Naive B cell (primary cell): ENCODE results near the gene ASAP3. TPM values are rescaled to one million over a fixed set of nuclear protein-coding genes. Genes with fewer than 3 reads are reported as not detected.
"Not testable (repeated sequence)": the region's sequence is repeated elsewhere in the genome, so short reads cannot be mapped to it uniquely, and the experiment has no call there.

Source experiments
- ATAC-seq, 2 donors: fragments of 150-1000 bp; cut with Tn5 transposase; 2 replicates each; pipeline ENCODE4 v1.10.0; 2021; ENCODE audit warnings: low read depth in 2 of 2, mild to moderate bottlenecking in 2 of 2, moderate library complexity in 2 of 2
- DNase-seq: peaks from one replicate; pipeline ENCODE4 v3.0.0; 2022
- H3K27ac Mint-ChIP-seq, 6 donors: one replicate each; pipeline ENCODE4 v1.8.0; 2020 to 2022; ENCODE audit warnings: mild to moderate bottlenecking in 6 of 6, mixed read lengths in 6 of 6, moderate library complexity in 5 of 6, inconsistent platforms in 2 of 6
- H3K27me3 Mint-ChIP-seq, 3 donors: one replicate each; pipeline ENCODE4 v1.8.0; 2021 to 2022; ENCODE audit warnings: mixed read lengths in 3 of 3, mild to moderate bottlenecking in 1 of 3
- H3K36me3 Mint-ChIP-seq, 2 donors: one replicate each; pipeline ENCODE4 v1.8.0; 2020 to 2022; ENCODE audit warnings: mixed read lengths in 2 of 2, inconsistent platforms in 1 of 2, mild to moderate bottlenecking in 1 of 2
- H3K4me1 Mint-ChIP-seq, 3 donors: one replicate each; pipeline ENCODE4 v1.8.0; 2020 to 2022; ENCODE audit warnings: mixed read lengths in 3 of 3, inconsistent platforms in 1 of 3, mild to moderate bottlenecking in 1 of 3, moderate library complexity in 1 of 3
- H3K4me3 Mint-ChIP-seq, 8 donors: one replicate each; pipeline ENCODE4 v1.8.0; 2020 to 2022; ENCODE audit warnings: mild to moderate bottlenecking in 8 of 8, mixed read lengths in 8 of 8, moderate library complexity in 8 of 8, inconsistent platforms in 2 of 8
- H3K9me3 Mint-ChIP-seq, 7 donors: one replicate each; pipeline ENCODE4 v1.8.0; 2020 to 2022; ENCODE audit warnings: mixed read lengths in 7 of 7, mild to moderate bottlenecking in 5 of 7, inconsistent platforms in 2 of 7, moderate library complexity in 1 of 7
- polyA plus RNA-seq, 6 donors: library from polyadenylated mRNA; unstranded; fragments of 300-500 nt; fragmentation: Illumina TruSeq; gene quantifications; one replicate each; pipeline ENCODE4 v1.2.3, GENCODE V29; 2021; ENCODE audit warnings: low read depth in 6 of 6

The ASAP3 gene
- polyA plus RNA-seq, 6 donors from 2014 or later = 0.16 to 0.69 (median 0.58) TPM; not detected in 2

GRCh38 chr1:23525558-23526250 lies 41.7 kb upstream of the ASAP3 start:
- DNase-seq = peak; percentile 26

GRCh38 chr1:23524716-23525401 lies 40.9 kb upstream of the ASAP3 start:
- ATAC-seq = peak; percentile 54 to 55
- DNase-seq = peak; percentile 40
- Mint-ChIP-seq H3K4me1 (peaks cover 49 to 83% (median 74%) of the 10 kb centered on the region in 3 donors), H3K9me3 (no peaks in the 10 kb centered on the region), H3K27me3 (no peaks in the 10 kb centered on the region), H3K36me3 (no peaks in the 10 kb centered on the region), H3K4me3 (peak overlapping the region; percentile 51 to 93 (median 80)), H3K27ac (peak overlapping the region; percentile 22 to 96 (median 84))

More at GRCh38 chr1:23525558-23526250, 41.7 kb upstream of the ASAP3 start:
- no peaks in the 10 kb centered on the region for H3K36me3 Mint-ChIP-seq
- ATAC-seq = peak; percentile 52 to 54
- peak overlapping the region; percentile 51 to 93 (median 80) for H3K4me3 Mint-ChIP-seq
- H3K27me3 Mint-ChIP-seq = no peaks in the 10 kb centered on the region
- H3K27ac Mint-ChIP-seq = peak overlapping the region in 5 of 6 donors; percentile 82 to 96 (median 90)
- peaks cover 49 to 88% (median 79%) of the 10 kb centered on the region in 3 donors for H3K4me1 Mint-ChIP-seq
- no peaks in the 10 kb centered on the region for H3K9me3 Mint-ChIP-seq

- Mint-ChIP-seq H3K27me3 (no peaks in the 10 kb centered on the region), H3K4me3 (peak overlapping the region in 7 of 8 donors; percentile 23 to 93 (median 74)), H3K4me1 (peaks cover 45 to 76% (median 67%) of the 10 kb centered on the region in 3 donors), H3K36me3 (no peaks in the 10 kb centered on the region), H3K9me3 (no peaks in the 10 kb centered on the region), H3K27ac (peak overlapping the region in 4 of 6 donors; percentile 42 to 90 (median 78))
- DNase-seq = no peak
- ATAC-seq = no peak
These were observed 40.2 kb upstream of the ASAP3 start for GRCh38 chr1:23524163-23524562.

GRCh38 chr1:23522244-23522982 lies 38.4 kb upstream of the ASAP3 start:
- Mint-ChIP-seq H3K4me1 (peaks cover 28 to 59% (median 50%) of the 10 kb centered on the region in 3 donors), H3K27me3 (no peaks in the 10 kb centered on the region), H3K27ac (peak overlapping the region in 3 of 6 donors; percentile 57 to 70 (median 62)), H3K4me3 (peak overlapping the region in 1 of 8 donors; percentile 37), H3K36me3 (no peaks in the 10 kb centered on the region), H3K9me3 (no peaks in the 10 kb centered on the region)
- ATAC-seq (no peak), DNase-seq (no peak)

GRCh38 chr1:23521588-23521987 lies 37.6 kb upstream of the ASAP3 start:
- ATAC-seq = no peak
- Mint-ChIP-seq H3K27me3 (no peaks in the 10 kb centered on the region), H3K4me1 (peaks cover 20 to 50% (median 42%) of the 10 kb centered on the region in 3 donors), H3K36me3 (no peaks in the 10 kb centered on the region), H3K27ac (peak overlapping the region in 1 of 6 donors; percentile 43), H3K9me3 (no peaks in the 10 kb centered on the region), H3K4me3 (no peak overlapping the region)
- DNase-seq = no peak

- ATAC-seq = no peak
- Mint-ChIP-seq H3K9me3 (no peaks in the 10 kb centered on the region), H3K4me3 (no peak overlapping the region), H3K36me3 (no peaks in the 10 kb centered on the region), H3K27me3 (no peaks in the 10 kb centered on the region), H3K4me1 (peaks cover 11 to 16% (median 13%) of the 10 kb centered on the region in 3 donors), H3K27ac (peak overlapping the region in 1 of 6 donors; percentile 29)
- no peak for DNase-seq
These were observed 33.6 kb upstream of the ASAP3 start for GRCh38 chr1:23517581-23517980.

- Mint-ChIP-seq H3K4me3 (no peak overlapping the region), H3K27ac (peak overlapping the region in 1 of 6 donors; percentile 56), H3K4me1 (peaks cover 0 to 9% (median 6%) of the 10 kb centered on the region in 3 donors), H3K9me3 (no peaks in the 10 kb centered on the region), H3K27me3 (no peaks in the 10 kb centered on the region), H3K36me3 (no peaks in the 10 kb centered on the region)
- DNase-seq (no peak), ATAC-seq (no peak)
These were observed 31.9 kb upstream of the ASAP3 start for GRCh38 chr1:23515905-23516304.

- H3K9me3 Mint-ChIP-seq = no peaks in the 10 kb centered on the region
- no peak for DNase-seq
- ATAC-seq = no peak
- H3K4me3 Mint-ChIP-seq = no peak overlapping the region
- H3K36me3 Mint-ChIP-seq = no peaks in the 10 kb centered on the region
- H3K27me3 Mint-ChIP-seq = no peaks in the 10 kb centered on the region
- no peak overlapping the region for H3K27ac Mint-ChIP-seq
- peaks cover 0 to 9% (median 7%) of the 10 kb centered on the region in 3 donors for H3K4me1 Mint-ChIP-seq
These were observed 30.2 kb upstream of the ASAP3 start for GRCh38 chr1:23514111-23514679.

GRCh38 chr1:23509896-23510295 lies 25.9 kb upstream of the ASAP3 start:
- no peak for DNase-seq
- Mint-ChIP-seq H3K4me1 (peaks cover 0 to 7% (median 4%) of the 10 kb centered on the region in 3 donors), H3K27me3 (no peaks in the 10 kb centered on the region), H3K4me3 (no peak overlapping the region), H3K9me3 (no peaks in the 10 kb centered on the region), H3K36me3 (no peaks in the 10 kb centered on the region), H3K27ac (no peak overlapping the region)
- no peak for ATAC-seq

GRCh38 chr1:23506376-23507107 lies 22.6 kb upstream of the ASAP3 start:
- Mint-ChIP-seq H3K4me3 (no peak overlapping the region), H3K27me3 (no peaks in the 10 kb centered on the region), H3K9me3 (no peaks in the 10 kb centered on the region), H3K4me1 (peaks cover 2 to 7% (median 4%) of the 10 kb centered on the region in 3 donors), H3K36me3 (no peaks in the 10 kb centered on the region), H3K27ac (peak overlapping the region in 1 of 6 donors; percentile 39)
- DNase-seq = no peak
- ATAC-seq = no peak

- H3K27me3 Mint-ChIP-seq = no peaks in the 10 kb centered on the region
- no peak overlapping the region for H3K4me3 Mint-ChIP-seq
- ATAC-seq = no peak
- no peaks in the 10 kb centered on the region for H3K9me3 Mint-ChIP-seq
- no peak for DNase-seq
- H3K36me3 Mint-ChIP-seq = no peaks in the 10 kb centered on the region
- H3K4me1 Mint-ChIP-seq = peaks cover 2 to 4% (median 3%) of the 10 kb centered on the region in 3 donors
- H3K27ac Mint-ChIP-seq = no peak overlapping the region
These were observed 21.9 kb upstream of the ASAP3 start for GRCh38 chr1:23505851-23506250.

GRCh38 chr1:23504156-23504555 lies 20.2 kb upstream of the ASAP3 start:
- not testable (repeated sequence) for H3K9me3 Mint-ChIP-seq, DNase-seq, H3K27me3 Mint-ChIP-seq, H3K36me3 Mint-ChIP-seq, ATAC-seq, H3K4me3 Mint-ChIP-seq, H3K27ac Mint-ChIP-seq, H3K4me1 Mint-ChIP-seq
